Aorta (tissue), 5 donors: ENCODE measurements around the gene TBC1D19. TPM values are rescaled to one million over a fixed set of nuclear protein-coding genes. Genes with fewer than 3 reads are reported as not detected.
"Not testable (repeated sequence)": the region's sequence is repeated elsewhere in the genome, so short reads cannot be mapped to it uniquely, and the experiment has no call there.

ENCODE experiments used
- ATAC-seq: fragments of 200-7000 bp; cut with Tn5 transposase; one replicate; pipeline ENCODE4 v1.9.1; 2022; ENCODE audit warnings: moderate library complexity; ENCODE audit not compliant: low FRiP score
- DNase-seq, 2 donors: peaks; one replicate each; pipeline ENCODE4 v3.0.0-alpha.2; 2020
- H3K27ac ChIP-seq, 2 donors: one replicate each; pipeline ENCODE4 v1.5.1; 2013; ENCODE audit warnings: low read length in 2 of 2, mild to moderate bottlenecking in 2 of 2, moderate library complexity in 2 of 2, control low read depth in 1 of 2, inconsistent platforms in 1 of 2, low read depth in 1 of 2
- H3K27me3 ChIP-seq, 2 donors: one replicate each; pipeline ENCODE4 v1.6.1; 2013; ENCODE audit warnings: control low read depth in 1 of 2, low read length in 1 of 2, mild to moderate bottlenecking in 1 of 2, moderate library complexity in 1 of 2; ENCODE audit not compliant: insufficient read depth in 2 of 2, control insufficient read depth in 1 of 2
- H3K36me3 ChIP-seq, 2 donors: one replicate each; pipeline ENCODE4 v1.6.1; 2013; ENCODE audit warnings: control low read depth in 1 of 2, low read length in 1 of 2, mild to moderate bottlenecking in 1 of 2; ENCODE audit not compliant: insufficient read depth in 2 of 2, control insufficient read depth in 1 of 2
- H3K4me1 ChIP-seq, 2 donors: one replicate each; pipeline ENCODE4 v1.6.1; 2013; ENCODE audit warnings: low read length in 2 of 2, control low read depth in 1 of 2, mild to moderate bottlenecking in 1 of 2, moderate library complexity in 1 of 2; ENCODE audit not compliant: insufficient read depth in 2 of 2, control insufficient read depth in 1 of 2
- H3K4me3 ChIP-seq, 2 donors: one replicate each; pipeline ENCODE4 v1.5.1; 2013; ENCODE audit warnings: low read length in 2 of 2, control low read depth in 1 of 2, mild to moderate bottlenecking in 1 of 2
- H3K9me3 ChIP-seq: one replicate; pipeline ENCODE4 v1.6.1; 2013; ENCODE audit warnings: mild to moderate bottlenecking, low read length; ENCODE audit not compliant: control insufficient read depth
- WGBS, 2 donors: extraction: QIAGEN DNeasy Blood & Tissue Kit; methylation state at CpG; one replicate each; pipeline ENCODE4 v1.1.7; 2013; 5-methylcytosine and 5-hydroxymethylcytosine counted together
- intact Hi-C, 2 donors: fragments of 100-400 bp; cut with DNase I; formaldehyde crosslinking; loops; one replicate each; pipeline versions ENCODE4 v1.14.2 to v1.15.0; 2022
- polyA plus RNA-seq, 2 donors: library from polyadenylated mRNA; stranded (reverse); fragments of 200-250 nt; gene quantifications; one replicate each; pipeline ENCODE4 v1.2.3, GENCODE V29; 2013
- total RNA-seq, 2 donors: library from RNA; stranded (reverse); fragmentation: NEBNext Ultra II Directional; extraction: Animal tissue kit (Norgen Biotek cat#: 25700); gene quantifications; one replicate each; pipeline ENCODE4 v1.2.1, GENCODE V29; 2021
- donor health status: healthy with polysubstance abuse.
- donor health status: Bipolar disorder and iron deficiency.
- donor health status: DM: no; HTN: no; CAD: no.
- donor health status: DM: no; HTN: no; CAD: no.
- donor health status: DM: yes; HTN: yes; CAD: no.

The TBC1D19 gene
- total and polyA plus RNA-seq, 4 donors: 2.9 to 13.2 (median 7.1) TPM

- Histone ChIP-seq H3K4me3 (no peak overlapping the region), H3K4me1 (no peaks in the 10 kb centered on the region), H3K27me3 (no peaks in the 10 kb centered on the region), H3K36me3 (peaks cover 1 to 5% of the 10 kb centered on the region in 2 donors), H3K9me3 (no peaks in the 10 kb centered on the region), H3K27ac (no peak overlapping the region)
- ATAC-seq (no peak), DNase-seq (no peak)
- 67 to 84% methylated on average over 1 of the region's 1 CpG for WGBS, 2 donors
- intact Hi-C loops: no loop called here
Measured at GRCh38 chr4:26632916-26633315, 49.0 kb downstream of the TBC1D19 start.

- WGBS, 2 donors: 97 to 99% methylated on average over 2 of the region's 2 CpGs
Measured at GRCh38 chr4:26634237-26634636, 50.4 kb downstream of the TBC1D19 start.

DNA sequence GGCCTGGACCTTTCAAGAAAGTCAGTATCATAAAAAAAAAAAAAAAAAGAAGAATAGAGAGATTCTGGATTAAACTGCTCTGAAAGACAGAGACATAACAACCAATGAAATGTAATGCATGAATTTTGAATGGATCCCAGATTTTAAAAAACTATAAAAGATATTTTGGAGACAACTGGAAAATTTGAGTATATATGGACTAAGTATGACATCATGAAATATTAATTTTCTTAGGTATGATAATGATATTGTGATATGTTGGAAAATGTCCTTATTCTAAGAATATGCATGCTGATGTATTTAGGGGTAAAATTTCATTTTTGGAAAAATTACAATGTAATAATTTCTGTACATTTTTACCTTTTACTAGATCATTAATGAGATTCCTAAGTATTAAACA lies 52.6 kb downstream of the TBC1D19 start:
- H3K36me3 ChIP-seq: peaks cover 0 to 5% of the 10 kb centered on the region in 2 donors
- no peaks in the 10 kb centered on the region for H3K4me1 ChIP-seq
- H3K27ac ChIP-seq: no peak overlapping the region
- ATAC-seq (no peak), DNase-seq (no peak)
- H3K27me3 ChIP-seq: no peaks in the 10 kb centered on the region
- H3K4me3 ChIP-seq: no peak overlapping the region
- no peaks in the 10 kb centered on the region for H3K9me3 ChIP-seq
- intact Hi-C loops: no loop called here

More at GRCh38 chr4:26634237-26634636, 50.4 kb downstream of the TBC1D19 start:
- Histone ChIP-seq H3K4me3 (no peak overlapping the region), H3K4me1 (no peaks in the 10 kb centered on the region), H3K9me3 (no peaks in the 10 kb centered on the region), H3K27ac (no peak overlapping the region), H3K27me3 (no peaks in the 10 kb centered on the region), H3K36me3 (peaks cover 1 to 5% of the 10 kb centered on the region in 2 donors)
- intact Hi-C loops: no loop called here
- DNase-seq: no peak
- no peak for ATAC-seq

DNA sequence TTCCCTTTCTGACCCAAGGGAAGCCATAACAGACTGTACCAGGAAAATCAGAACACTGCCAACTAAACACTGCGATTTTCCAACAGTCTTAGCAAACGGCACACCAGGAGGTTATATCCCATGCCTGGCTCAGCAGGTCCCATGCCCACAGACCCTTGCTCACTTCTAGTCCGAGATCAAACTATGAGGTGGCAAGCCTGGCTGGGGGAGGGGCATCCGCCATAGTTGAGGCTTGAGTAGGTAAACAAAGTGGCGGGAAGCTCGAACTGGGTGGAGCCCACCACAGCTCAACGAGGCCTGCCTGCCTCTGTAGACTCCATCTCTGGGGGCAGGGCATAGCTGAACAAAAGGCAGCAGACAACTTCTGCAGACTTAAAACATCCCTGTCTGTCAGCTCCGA lies 56.8 kb downstream of the TBC1D19 start:
- not testable (repeated sequence) for H3K4me3 ChIP-seq
- WGBS, 2 donors: 96 to 99% methylated on average over 8 of the region's 8 CpGs

DNA sequence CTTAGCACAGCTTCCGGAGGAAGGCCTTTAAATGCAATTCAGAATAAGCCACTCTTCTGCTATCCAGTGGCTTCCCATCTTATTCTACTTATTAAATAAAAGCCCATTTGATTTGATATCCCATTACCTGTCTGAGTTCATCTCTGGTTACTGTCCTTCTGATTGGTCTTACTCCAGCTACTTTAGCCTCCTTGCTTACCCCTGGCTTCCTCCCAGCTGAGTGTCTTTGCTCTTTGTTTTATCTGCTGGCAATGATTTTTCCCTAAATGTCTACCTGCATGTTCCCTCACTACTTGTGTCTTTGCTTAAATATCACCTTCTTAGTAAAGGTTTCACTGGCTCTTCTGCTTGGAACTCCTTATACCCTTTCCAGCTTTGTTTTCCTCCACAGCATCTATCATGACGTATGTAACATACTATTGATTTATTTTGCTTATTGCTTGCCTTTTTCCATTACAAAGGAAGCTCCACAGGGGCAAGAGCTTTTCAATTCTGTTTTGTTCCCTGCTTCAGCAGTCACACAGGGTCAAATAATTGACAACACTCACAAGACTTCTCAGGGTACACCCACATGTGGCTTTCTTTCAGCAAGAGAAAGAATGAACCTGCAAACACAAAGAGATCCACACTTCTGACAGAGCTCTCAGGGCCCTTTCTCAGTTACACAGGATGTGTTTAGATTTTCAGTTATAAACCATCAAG lies 63.8 kb downstream of the TBC1D19 start:
- no peak for ATAC-seq
- Histone ChIP-seq H3K27ac (no peak overlapping the region), H3K36me3 (no peaks in the 10 kb centered on the region), H3K27me3 (no peaks in the 10 kb centered on the region), H3K4me3 (no peak overlapping the region), H3K4me1 (no peaks in the 10 kb centered on the region), H3K9me3 (no peaks in the 10 kb centered on the region)
- DNase-seq: no peak
- intact Hi-C loops: no loop called here
- WGBS, 2 donors: 85 to 93% methylated on average over 2 of the region's 2 CpGs

More for the DNA sequence above, 56.8 kb downstream of the TBC1D19 start:
- ATAC-seq, H3K36me3 ChIP-seq, H3K27me3 ChIP-seq, DNase-seq, H3K27ac ChIP-seq, H3K9me3 ChIP-seq, intact Hi-C loops, H3K4me1 ChIP-seq: not testable (repeated sequence)

DNA sequence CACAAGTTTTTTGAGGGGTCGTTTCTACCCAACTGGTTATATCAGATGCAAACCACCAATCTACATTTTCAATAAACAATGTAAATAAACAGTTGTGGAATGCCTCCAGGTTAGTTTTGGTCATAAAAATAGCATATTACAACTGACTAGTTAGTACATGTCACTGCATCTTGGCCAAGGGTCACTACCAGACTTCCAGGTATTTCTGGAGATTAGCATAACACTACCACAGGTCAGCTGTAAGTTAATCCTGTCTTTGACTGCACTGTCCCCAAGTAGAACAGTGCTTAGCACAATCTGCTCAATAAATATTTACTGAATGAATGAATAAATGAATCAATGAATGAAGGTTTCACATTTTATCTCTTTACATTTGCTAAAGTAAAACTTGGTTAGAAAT lies 64.4 kb downstream of the TBC1D19 start:
- intact Hi-C loops: no loop called here
- no peaks in the 10 kb centered on the region for H3K4me1 ChIP-seq
- no peak for ATAC-seq
- H3K9me3 ChIP-seq: no peaks in the 10 kb centered on the region
- no peaks in the 10 kb centered on the region for H3K27me3 ChIP-seq
- H3K27ac ChIP-seq: no peak overlapping the region
- no peak overlapping the region for H3K4me3 ChIP-seq
- H3K36me3 ChIP-seq: no peaks in the 10 kb centered on the region
- DNase-seq: no peak
- 62 to 63% methylated on average over 1 of the region's 1 CpG for WGBS, 2 donors

DNA sequence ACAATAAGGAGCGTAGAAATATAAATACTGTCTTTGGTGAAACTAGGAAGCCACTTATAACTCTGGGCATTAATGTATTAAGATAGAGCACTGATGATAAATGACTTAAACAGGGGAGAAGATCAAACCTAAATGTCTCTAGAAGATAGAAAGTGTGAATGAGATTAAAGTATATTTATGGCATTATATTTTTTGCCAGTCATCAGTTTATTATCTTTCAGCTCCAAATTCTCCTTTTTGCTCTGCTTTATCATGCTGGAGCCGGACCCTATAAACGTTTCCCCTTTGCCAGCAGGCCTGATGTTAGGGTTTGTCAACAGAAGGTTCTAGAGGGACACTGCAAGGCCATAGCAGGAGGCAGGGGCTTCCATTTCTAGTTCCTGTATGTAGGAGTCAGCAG lies 76.4 kb downstream of the TBC1D19 start:
- Histone ChIP-seq H3K27me3 (no peaks in the 10 kb centered on the region), H3K36me3 (peaks cover 0 to 4% of the 10 kb centered on the region in 2 donors), H3K9me3 (no peaks in the 10 kb centered on the region), H3K4me3 (no peak overlapping the region), H3K27ac (no peak overlapping the region), H3K4me1 (no peaks in the 10 kb centered on the region)
- no peak for DNase-seq
- intact Hi-C loops: no loop called here
- ATAC-seq: no peak
- 87 to 90% methylated on average over 3 of the region's 3 CpGs for WGBS, 2 donors

DNA sequence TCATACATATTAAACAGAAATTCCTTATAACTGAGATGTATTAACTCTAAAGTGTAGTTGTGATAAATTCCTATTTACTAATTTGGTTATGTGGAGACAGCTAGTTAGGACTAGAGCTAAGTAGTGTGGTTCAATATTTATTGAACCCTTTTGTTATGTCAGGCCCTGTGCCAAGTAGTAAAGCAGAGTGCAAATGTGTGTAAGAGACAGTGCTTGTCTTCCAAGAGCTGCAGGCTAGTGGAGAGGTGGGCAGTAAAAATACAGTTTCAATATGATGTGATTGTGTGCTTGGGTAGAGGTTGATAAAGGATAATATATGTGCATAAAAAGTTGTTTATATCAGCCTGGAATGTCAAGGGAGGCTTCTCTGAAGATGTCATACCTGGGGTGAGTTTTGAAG lies 80.0 kb downstream of the TBC1D19 start:
- no peaks in the 10 kb centered on the region for H3K9me3 ChIP-seq
- DNase-seq (no peak), ATAC-seq (no peak)
- H3K36me3 ChIP-seq: peaks cover 0 to 4% of the 10 kb centered on the region in 2 donors
- H3K27me3 ChIP-seq: no peaks in the 10 kb centered on the region
- H3K4me1 ChIP-seq: no peaks in the 10 kb centered on the region
- intact Hi-C loops: no loop called here
- H3K4me3 ChIP-seq: no peak overlapping the region
- no peak overlapping the region for H3K27ac ChIP-seq

DNA sequence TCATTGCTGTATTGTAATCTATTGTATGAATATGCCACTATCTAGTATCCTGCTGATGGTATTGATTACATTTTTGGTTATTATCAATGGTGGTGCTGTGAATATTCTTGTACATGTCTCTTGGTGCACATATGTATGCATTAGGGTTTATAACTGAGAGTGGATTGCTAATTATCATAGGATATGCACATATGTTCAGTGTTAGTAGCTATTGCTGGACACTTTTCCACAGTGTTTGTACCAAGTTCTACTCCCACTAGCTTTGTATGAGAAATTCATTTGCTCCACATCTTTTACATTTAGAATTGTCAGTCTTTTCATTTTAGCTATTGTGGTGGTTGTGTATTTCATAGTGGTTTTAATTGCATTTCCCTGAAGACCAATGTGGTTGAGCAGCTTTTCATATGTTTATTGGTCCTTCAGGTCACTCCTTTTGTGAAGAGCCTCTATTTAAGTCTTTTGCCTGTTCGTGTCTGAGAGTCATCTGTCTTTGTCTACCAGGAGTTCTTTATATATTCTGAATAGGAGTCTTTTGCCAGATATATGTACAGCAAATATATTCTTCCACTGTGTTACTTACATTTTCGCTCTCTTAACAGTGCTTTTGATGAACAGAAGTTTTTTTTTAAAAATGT lies 87.1 kb downstream of the TBC1D19 start:
- no peak for DNase-seq
- Histone ChIP-seq H3K4me3 (no peak overlapping the region), H3K36me3 (no peaks in the 10 kb centered on the region), H3K27me3 (no peaks in the 10 kb centered on the region), H3K27ac (no peak overlapping the region), H3K4me1 (no peaks in the 10 kb centered on the region), H3K9me3 (no peaks in the 10 kb centered on the region)
- 90 to 96% methylated on average over 2 of the region's 2 CpGs for WGBS, 2 donors
- intact Hi-C loops: no loop called here
- no peak for ATAC-seq
